WTC11 (cell line): ENCODE measurements around the gene HPGD. TPM values are rescaled to one million over a fixed set of nuclear protein-coding genes. Genes with fewer than 3 reads are reported as not detected.

ENCODE experiments used
- ATAC-seq: fragments of 200-7000 bp; cut with Tn5 transposase; 2 replicates; pipeline ENCODE4 v1.10.0; 2021; ENCODE audit warnings: mild to moderate bottlenecking, moderate library complexity
- CTCF ChIA-PET: fragments of 300-600 bp; sonication (Branson Sonifier 250); formaldehyde crosslinking; loops from one replicate; lab custom pipeline; 2021; ENCODE audit warnings: antibody characterized with exemption; lab: Charles Lee
- POLR2A ChIA-PET: fragments of 350-600 bp; sonication (Branson Sonifier 250); formaldehyde crosslinking; loops from one replicate; lab custom pipeline; 2021; ENCODE audit warnings: antibody characterized with exemption; lab: Charles Lee
- DNase-seq: peaks from one replicate; pipeline ENCODE4 v3.0.0; 2021; ENCODE audit warnings: low spot score
- H3K27ac Mint-ChIP-seq: 2 replicates; pipeline ENCODE4 v1.8.0; 2021; ENCODE audit warnings: mixed read lengths
- H3K27me3 Mint-ChIP-seq: 2 replicates; pipeline ENCODE4 v1.8.0; 2021; ENCODE audit warnings: low read depth, mild to moderate bottlenecking, moderate library complexity, mixed read lengths
- H3K36me3 Mint-ChIP-seq: 2 replicates; pipeline ENCODE4 v1.8.0; 2021; ENCODE audit warnings: mixed read lengths
- H3K4me1 Mint-ChIP-seq: 2 replicates; pipeline ENCODE4 v1.8.0; 2022; ENCODE audit warnings: mixed read lengths
- H3K4me3 Mint-ChIP-seq: 2 replicates; pipeline ENCODE4 v1.8.0; 2021; ENCODE audit warnings: mild to moderate bottlenecking, moderate library complexity, mixed read lengths
- H3K9me3 Mint-ChIP-seq: 2 replicates; pipeline ENCODE4 v1.8.0; 2021; ENCODE audit warnings: mixed read lengths
- AFF4 ChIP-seq: sonication (generic); formaldehyde crosslinking; IDR thresholded peaks from 2 replicates; pipeline ENCODE4 v1.8.1; 2023; ENCODE audit warnings: mild to moderate bottlenecking, missing genetic modification reagents, borderline replicate concordance
- ELF4 ChIP-seq: sonication (generic); formaldehyde crosslinking; IDR thresholded peaks from 2 replicates; pipeline ENCODE4 v1.8.1; 2022; ENCODE audit warnings: low read depth, mild to moderate bottlenecking, moderate library complexity, missing genetic modification reagents
- ESRRA ChIP-seq: sonication (generic); formaldehyde crosslinking; IDR thresholded peaks from 2 replicates; pipeline ENCODE4 v1.8.1; 2022; ENCODE audit warnings: mild to moderate bottlenecking, missing genetic modification reagents, borderline replicate concordance
- FOXK1 ChIP-seq: sonication (generic); formaldehyde crosslinking; IDR thresholded peaks from 2 replicates; pipeline ENCODE4 v1.8.0; 2022; ENCODE audit warnings: mild to moderate bottlenecking, moderate library complexity, missing genetic modification reagents
- HMGA2 ChIP-seq: fragments of 250-450 bp; sonication (Bioruptor Pico); IDR thresholded peaks from 2 replicates; pipeline ENCODE4 v1.4.0; 2021; ENCODE audit warnings: mild to moderate bottlenecking, moderate library complexity
- PREB ChIP-seq: sonication (generic); formaldehyde crosslinking; IDR thresholded peaks from 2 replicates; pipeline ENCODE4 v1.8.1; 2022; ENCODE audit warnings: mild to moderate bottlenecking, missing genetic modification reagents, moderate library complexity, borderline replicate concordance
- RELA ChIP-seq: sonication (generic); formaldehyde crosslinking; IDR thresholded peaks from 2 replicates; pipeline ENCODE4 v1.8.1; 2022; ENCODE audit warnings: missing genetic modification reagents, mild to moderate bottlenecking, borderline replicate concordance
- SOX15 ChIP-seq: fragments of 250-450 bp; sonication (Bioruptor Pico); IDR thresholded peaks from 2 replicates; pipeline ENCODE4 v1.9.0; 2021; ENCODE audit warnings: mild to moderate bottlenecking
- ZNF532 ChIP-seq: fragments of 250-450 bp; sonication (Bioruptor Pico); IDR thresholded peaks from 2 replicates; pipeline ENCODE4 v1.9.0; 2021; ENCODE audit warnings: mild to moderate bottlenecking, borderline replicate concordance
- total RNA-seq: library from RNA; stranded (reverse); gene quantifications from 3 replicates; pipeline ENCODE4 v1.2.3, GENCODE V29; 2021
- TF ChIP-seq, protein P1 (sequence below): fragments of 250-450 bp; sonication (Bioruptor Pico); IDR thresholded peaks from 2 replicates; pipeline ENCODE4 v2.1.2; 2022; ENCODE audit warnings: mild to moderate bottlenecking, moderate library complexity
- TF ChIP-seq, protein P2 (sequence below): sonication (generic); formaldehyde crosslinking; IDR thresholded peaks from 2 replicates; pipeline ENCODE4 v1.8.0; 2022; ENCODE audit warnings: mild to moderate bottlenecking, missing genetic modification reagents

HPGD gene
- total RNA-seq, 1 experiment from 2014 or later, result 3.6 TPM

GRCh38 chr4:174454815-174455473, 67.3 kb downstream of the HPGD start:
- no peak for TF ChIP-seq SOX15 (CRISPR knock-in tag)
- TF ChIP-seq HMGA2, result no peak
- TF ChIP-seq, protein P1, sequence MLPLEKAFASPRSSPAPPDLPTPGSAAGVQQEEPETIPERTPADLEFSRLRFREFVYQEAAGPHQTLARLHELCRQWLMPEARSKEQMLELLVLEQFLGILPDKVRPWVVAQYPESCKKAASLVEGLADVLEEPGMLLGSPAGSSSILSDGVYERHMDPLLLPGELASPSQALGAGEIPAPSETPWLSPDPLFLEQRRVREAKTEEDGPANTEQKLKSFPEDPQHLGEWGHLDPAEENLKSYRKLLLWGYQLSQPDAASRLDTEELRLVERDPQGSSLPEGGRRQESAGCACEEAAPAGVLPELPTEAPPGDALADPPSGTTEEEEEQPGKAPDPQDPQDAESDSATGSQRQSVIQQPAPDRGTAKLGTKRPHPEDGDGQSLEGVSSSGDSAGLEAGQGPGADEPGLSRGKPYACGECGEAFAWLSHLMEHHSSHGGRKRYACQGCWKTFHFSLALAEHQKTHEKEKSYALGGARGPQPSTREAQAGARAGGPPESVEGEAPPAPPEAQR (CRISPR knock-in tag), result no peak
- TF ChIP-seq ELF4 (CRISPR knock-in tag), result no peak
- no peak for TF ChIP-seq ZNF532 (CRISPR knock-in tag)
- TF ChIP-seq AFF4 (CRISPR knock-in tag), result no peak
- TF ChIP-seq RELA (CRISPR knock-in tag), result no peak
- TF ChIP-seq PREB (CRISPR knock-in tag), result no peak
- TF ChIP-seq, all 79 proteins: peak for 0
- peaks cover 37% of the 10 kb centered on the region for H3K4me1 Mint-ChIP-seq
- DNase-seq (no peak), ATAC-seq (no peak)
- POLR2A ChIA-PET, result no interaction called here
- no peaks in the 10 kb centered on the region for H3K36me3 Mint-ChIP-seq
- H3K27ac Mint-ChIP-seq, result no peak overlapping the region
- no peaks in the 10 kb centered on the region for H3K9me3 Mint-ChIP-seq
- no peak overlapping the region for H3K4me3 Mint-ChIP-seq
- CTCF ChIA-PET, result no interaction called here
- H3K27me3 Mint-ChIP-seq, result peaks cover 10% of the 10 kb centered on the region

DNA sequence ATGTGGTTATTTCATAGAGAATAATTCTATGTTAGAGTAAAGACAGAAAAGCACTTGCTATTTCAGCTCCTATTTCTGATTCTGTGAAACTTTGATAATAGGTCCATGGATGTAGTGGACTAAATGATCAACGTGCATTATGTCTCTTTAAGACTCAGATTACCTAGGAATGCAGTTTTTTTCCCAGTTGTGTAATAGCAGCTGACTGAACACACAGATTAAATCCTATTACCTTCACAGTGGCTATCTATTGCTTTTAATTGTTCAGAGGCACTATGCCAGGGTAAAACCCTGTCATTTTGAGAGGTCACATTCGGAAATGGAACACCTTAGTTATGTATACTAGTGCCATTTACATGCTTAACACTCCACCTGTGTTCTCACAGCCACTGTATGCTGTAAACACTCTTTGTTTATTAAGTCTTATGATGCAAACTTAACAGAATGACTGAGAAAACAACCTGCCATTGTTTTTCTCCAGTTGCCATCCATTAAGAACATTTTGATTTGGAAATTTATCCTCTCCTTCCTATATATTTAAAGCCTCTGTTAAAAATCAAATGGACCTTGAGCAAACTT, 70.5 kb downstream of the HPGD start:
- H3K27ac Mint-ChIP-seq, result peak overlapping the region; percentile 75; the same call in 1 of the 2 replicates
- TF ChIP-seq, protein P2, sequence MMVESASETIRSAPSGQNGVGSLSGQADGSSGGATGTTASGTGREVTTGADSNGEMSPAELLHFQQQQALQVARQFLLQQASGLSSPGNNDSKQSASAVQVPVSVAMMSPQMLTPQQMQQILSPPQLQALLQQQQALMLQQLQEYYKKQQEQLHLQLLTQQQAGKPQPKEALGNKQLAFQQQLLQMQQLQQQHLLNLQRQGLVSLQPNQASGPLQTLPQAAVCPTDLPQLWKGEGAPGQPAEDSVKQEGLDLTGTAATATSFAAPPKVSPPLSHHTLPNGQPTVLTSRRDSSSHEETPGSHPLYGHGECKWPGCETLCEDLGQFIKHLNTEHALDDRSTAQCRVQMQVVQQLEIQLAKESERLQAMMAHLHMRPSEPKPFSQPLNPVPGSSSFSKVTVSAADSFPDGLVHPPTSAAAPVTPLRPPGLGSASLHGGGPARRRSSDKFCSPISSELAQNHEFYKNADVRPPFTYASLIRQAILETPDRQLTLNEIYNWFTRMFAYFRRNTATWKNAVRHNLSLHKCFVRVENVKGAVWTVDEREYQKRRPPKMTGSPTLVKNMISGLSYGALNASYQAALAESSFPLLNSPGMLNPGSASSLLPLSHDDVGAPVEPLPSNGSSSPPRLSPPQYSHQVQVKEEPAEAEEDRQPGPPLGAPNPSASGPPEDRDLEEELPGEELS (CRISPR knock-in tag), result peak; percentile 95; the same call in 1 of the 2 replicates
- TF ChIP-seq FOXK1 (peak; percentile 46; the same call in 1 of the 2 replicates), ESRRA (no peak)
- H3K27me3 Mint-ChIP-seq, result peaks cover 17% of the 10 kb centered on the region
- POLR2A ChIA-PET, result no interaction called here
- CTCF ChIA-PET, result interaction anchor here (0.7 kb wide), 3 partner anchors 61 to 269 kb away, joined by 3 to 6 read pairs (median 3); no protein-coding TSS in a partner anchor
- peaks cover 40% of the 10 kb centered on the region for H3K4me1 Mint-ChIP-seq
- peaks cover 2% of the 10 kb centered on the region; the same call in 1 of the 2 replicates for H3K36me3 Mint-ChIP-seq
- peak overlapping the region; percentile 43; the same call in 1 of the 2 replicates for H3K4me3 Mint-ChIP-seq
- peak; percentile 60 for ATAC-seq
- H3K9me3 Mint-ChIP-seq, result peaks cover 5% of the 10 kb centered on the region
- DNase-seq, result no peak
